ENCODE measurements around the gene MAGEB16. TPM values are rescaled to one million over a fixed set of nuclear protein-coding genes. Genes with fewer than 3 reads are reported as not detected.

MAGEB16 gene
- total RNA-seq, 2 donors from 2014 or later = not detected

- Mint-ChIP-seq H3K27me3 (ENCODE audit: insufficient read depth) (no peaks in the 10 kb centered on the region), H3K9me3 (peaks cover 58% of the 10 kb centered on the region), H3K27ac (no peak overlapping the region), H3K36me3 (ENCODE audit: low read depth) (no peaks in the 10 kb centered on the region), H3K4me3 (no peak overlapping the region), H3K4me1 (no peaks in the 10 kb centered on the region)
- Histone ChIP-seq H3K27ac (ENCODE audit: low read depth, low read length) (no peak overlapping the region), H3K4me1 (ENCODE audit: control insufficient read depth, insufficient read depth, low read length) (no peaks in the 10 kb centered on the region), H3K9me3 (ENCODE audit: control insufficient read depth, low read length) (no peaks in the 10 kb centered on the region), H3K36me3 (ENCODE audit: control insufficient read depth, insufficient read depth, low read length) (no peaks in the 10 kb centered on the region), H3K4me3 (ENCODE audit: low read length) (no peak overlapping the region), H3K27me3 (ENCODE audit: control insufficient read depth, insufficient read depth, low read length, poor library complexity, severe bottlenecking) (no peaks in the 10 kb centered on the region), H3K9ac (ENCODE audit: extremely low read depth, low read length, poor library complexity, severe bottlenecking) (no peak overlapping the region)
- TF ChIP-seq, protein P1, sequence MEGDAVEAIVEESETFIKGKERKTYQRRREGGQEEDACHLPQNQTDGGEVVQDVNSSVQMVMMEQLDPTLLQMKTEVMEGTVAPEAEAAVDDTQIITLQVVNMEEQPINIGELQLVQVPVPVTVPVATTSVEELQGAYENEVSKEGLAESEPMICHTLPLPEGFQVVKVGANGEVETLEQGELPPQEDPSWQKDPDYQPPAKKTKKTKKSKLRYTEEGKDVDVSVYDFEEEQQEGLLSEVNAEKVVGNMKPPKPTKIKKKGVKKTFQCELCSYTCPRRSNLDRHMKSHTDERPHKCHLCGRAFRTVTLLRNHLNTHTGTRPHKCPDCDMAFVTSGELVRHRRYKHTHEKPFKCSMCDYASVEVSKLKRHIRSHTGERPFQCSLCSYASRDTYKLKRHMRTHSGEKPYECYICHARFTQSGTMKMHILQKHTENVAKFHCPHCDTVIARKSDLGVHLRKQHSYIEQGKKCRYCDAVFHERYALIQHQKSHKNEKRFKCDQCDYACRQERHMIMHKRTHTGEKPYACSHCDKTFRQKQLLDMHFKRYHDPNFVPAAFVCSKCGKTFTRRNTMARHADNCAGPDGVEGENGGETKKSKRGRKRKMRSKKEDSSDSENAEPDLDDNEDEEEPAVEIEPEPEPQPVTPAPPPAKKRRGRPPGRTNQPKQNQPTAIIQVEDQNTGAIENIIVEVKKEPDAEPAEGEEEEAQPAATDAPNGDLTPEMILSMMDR (conservative IDR thresholded peaks at IDR 0.05) = no peak
- no peak for DNase-seq
- 67% methylated on average over 3 of the region's 4 CpGs; no CpG with 5 or more reads in 1 of the 2 experiments for WGBS, 2 experiments (ENCODE audit: insufficient coverage in 1 of 2, insufficient read length in 1 of 2)
Observed at GRCh38 chrX:35809781-35810180, 11.6 kb downstream of the MAGEB16 start.

DNA sequence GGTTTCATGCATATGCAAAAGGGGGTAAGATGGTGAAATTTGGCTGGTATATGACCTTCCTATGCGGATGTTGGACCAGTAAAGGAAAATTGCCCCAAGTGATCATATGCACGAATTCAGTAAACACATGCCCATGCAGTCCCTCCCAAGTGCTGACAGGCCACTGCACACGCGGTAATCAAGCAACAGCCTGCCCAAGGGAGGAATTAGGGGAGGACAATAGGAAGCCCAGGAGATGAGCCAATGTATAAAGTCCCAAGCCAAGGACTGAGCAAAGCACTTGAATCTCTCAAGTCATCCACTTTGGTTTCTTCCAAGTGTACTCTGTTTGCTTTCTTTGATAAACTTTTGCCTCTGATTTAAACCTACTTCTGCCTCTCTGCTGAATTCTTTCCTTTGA, 21.1 kb downstream of the MAGEB16 start:
- H3K4me1 ChIP-seq (ENCODE audit: control insufficient read depth, insufficient read depth, low read length) = no peaks in the 10 kb centered on the region
- Mint-ChIP-seq H3K4me1 (peaks cover 10% of the 10 kb centered on the region), H3K27me3 (ENCODE audit: insufficient read depth) (no peaks in the 10 kb centered on the region), H3K36me3 (ENCODE audit: low read depth) (peaks cover 1% of the 10 kb centered on the region), H3K9me3 (peaks cover 50% of the 10 kb centered on the region), H3K27ac (no peak overlapping the region), H3K4me3 (no peak overlapping the region)
- H3K27me3 ChIP-seq (ENCODE audit: control insufficient read depth, insufficient read depth, low read length, poor library complexity, severe bottlenecking) = no peaks in the 10 kb centered on the region
- no peaks in the 10 kb centered on the region for H3K36me3 ChIP-seq (ENCODE audit: control insufficient read depth, insufficient read depth, low read length)
- no peak overlapping the region for H3K9ac ChIP-seq (ENCODE audit: extremely low read depth, low read length, poor library complexity, severe bottlenecking)
- TF ChIP-seq, protein P1 (conservative IDR thresholded peaks at IDR 0.05) = no peak
- H3K27ac ChIP-seq (ENCODE audit: low read depth, low read length) = no peak overlapping the region
- DNase-seq = no peak
- no peak overlapping the region for H3K4me3 ChIP-seq (ENCODE audit: low read length)
- peaks cover 8% of the 10 kb centered on the region for H3K9me3 ChIP-seq (ENCODE audit: control insufficient read depth, low read length)
- 98% methylated on average over 4 of the region's 4 CpGs; no CpG with 5 or more reads in 1 of the 2 experiments for WGBS, 2 experiments (ENCODE audit: insufficient coverage in 1 of 2, insufficient read length in 1 of 2)

DNA sequence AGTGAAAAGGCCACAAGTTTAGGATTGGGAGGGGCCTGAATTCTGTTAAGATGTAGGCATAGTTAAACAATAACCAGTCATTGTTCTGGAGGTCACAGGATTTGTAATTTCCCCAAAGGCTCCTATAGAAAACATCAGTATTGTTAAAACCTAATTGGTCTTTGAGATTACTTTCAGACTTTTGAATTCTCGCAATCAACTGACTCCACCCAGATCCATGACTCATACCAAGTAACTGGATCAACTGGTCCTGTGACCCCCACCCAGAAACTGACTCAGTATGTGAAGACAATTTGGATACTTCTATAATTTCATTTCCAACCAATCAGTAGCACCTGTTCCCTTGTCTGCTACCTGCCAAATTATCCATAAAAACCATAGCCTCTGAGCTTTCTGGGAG, 28.4 kb downstream of the MAGEB16 start:
- Histone ChIP-seq H3K9me3 (ENCODE audit: control insufficient read depth, low read length) (peaks cover 8% of the 10 kb centered on the region), H3K4me1 (ENCODE audit: control insufficient read depth, insufficient read depth, low read length) (no peaks in the 10 kb centered on the region), H3K27me3 (ENCODE audit: control insufficient read depth, insufficient read depth, low read length, poor library complexity, severe bottlenecking) (no peaks in the 10 kb centered on the region), H3K36me3 (ENCODE audit: control insufficient read depth, insufficient read depth, low read length) (no peaks in the 10 kb centered on the region), H3K9ac (ENCODE audit: extremely low read depth, low read length, poor library complexity, severe bottlenecking) (no peak overlapping the region), H3K27ac (ENCODE audit: low read depth, low read length) (no peak overlapping the region), H3K4me3 (ENCODE audit: low read length) (no peak overlapping the region)
- Mint-ChIP-seq H3K36me3 (ENCODE audit: low read depth) (peaks cover 6% of the 10 kb centered on the region), H3K27ac (no peak overlapping the region), H3K27me3 (ENCODE audit: insufficient read depth) (no peaks in the 10 kb centered on the region), H3K9me3 (peaks cover 54% of the 10 kb centered on the region), H3K4me1 (peaks cover 18% of the 10 kb centered on the region), H3K4me3 (no peak overlapping the region)
- TF ChIP-seq, protein P1 (conservative IDR thresholded peaks at IDR 0.05) = no peak
- no peak for DNase-seq
- 82% methylated on average over 1 of the region's 1 CpG; no CpG with 5 or more reads in 1 of the 2 experiments for WGBS, 2 experiments (ENCODE audit: insufficient coverage in 1 of 2, insufficient read length in 1 of 2)
